MM.1S (cell line): ENCODE data around the gene PLEKHA5.
"Not testable (repeated sequence)": the region's sequence is repeated elsewhere in the genome, so short reads cannot be mapped to it uniquely, and the experiment has no call there.

Experiments
- CTCF ChIP-seq: fragments of 300-600 bp; sonication (generic); IDR thresholded peaks from 2 replicates; pipeline ENCODE4 v1.5.1; 2016; ENCODE audit warnings: antibody characterized with exemption, low read length, mixed read lengths
- EZH2 ChIP-seq: fragments of 300-600 bp; sonication (generic); optimal IDR thresholded peaks from 2 replicates; pipeline ENCODE3; 2017; ENCODE audit warnings: low read depth, mild to moderate bottlenecking, antibody characterized with exemption, low read length, mixed read lengths
- EZH2phosphoT487 ChIP-seq: fragments of 300-600 bp; sonication (generic); IDR thresholded peaks from 2 replicates; pipeline ENCODE4 v1.6.1; 2018; ENCODE audit warnings: antibody characterized with exemption, low read length

DNA sequence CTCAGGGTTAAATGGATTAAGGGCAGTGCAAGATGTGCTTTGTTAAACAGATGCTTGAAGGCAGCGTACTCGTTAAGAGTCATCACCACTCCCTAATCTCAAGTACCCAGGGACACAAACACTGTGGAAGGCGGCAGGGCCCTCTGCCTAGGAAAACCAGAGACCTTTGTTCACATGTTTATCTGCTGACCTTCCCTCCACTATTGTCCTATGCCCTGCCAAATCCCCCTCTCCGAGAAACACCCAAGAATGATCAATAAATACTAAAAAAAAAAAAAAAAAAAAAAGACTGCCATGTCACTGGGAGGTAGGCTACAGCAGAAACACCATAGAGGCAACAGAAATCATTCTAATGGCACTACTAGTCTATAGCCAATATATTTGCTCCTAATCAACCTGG, 37.1 kb upstream of the PLEKHA5 start:
- TF ChIP-seq CTCF, EZH2, EZH2phosphoT487: not testable (repeated sequence)
